ENCODE measurements around the gene RGS11. TPM values are rescaled to one million over a fixed set of nuclear protein-coding genes. Genes with fewer than 3 reads are reported as not detected.

RGS11 gene
- total and polyA plus RNA-seq, 9 of the 15 experiments (the other 6 are each of a cell fraction or from before 2014, with no cell fraction given): not detected

DNA sequence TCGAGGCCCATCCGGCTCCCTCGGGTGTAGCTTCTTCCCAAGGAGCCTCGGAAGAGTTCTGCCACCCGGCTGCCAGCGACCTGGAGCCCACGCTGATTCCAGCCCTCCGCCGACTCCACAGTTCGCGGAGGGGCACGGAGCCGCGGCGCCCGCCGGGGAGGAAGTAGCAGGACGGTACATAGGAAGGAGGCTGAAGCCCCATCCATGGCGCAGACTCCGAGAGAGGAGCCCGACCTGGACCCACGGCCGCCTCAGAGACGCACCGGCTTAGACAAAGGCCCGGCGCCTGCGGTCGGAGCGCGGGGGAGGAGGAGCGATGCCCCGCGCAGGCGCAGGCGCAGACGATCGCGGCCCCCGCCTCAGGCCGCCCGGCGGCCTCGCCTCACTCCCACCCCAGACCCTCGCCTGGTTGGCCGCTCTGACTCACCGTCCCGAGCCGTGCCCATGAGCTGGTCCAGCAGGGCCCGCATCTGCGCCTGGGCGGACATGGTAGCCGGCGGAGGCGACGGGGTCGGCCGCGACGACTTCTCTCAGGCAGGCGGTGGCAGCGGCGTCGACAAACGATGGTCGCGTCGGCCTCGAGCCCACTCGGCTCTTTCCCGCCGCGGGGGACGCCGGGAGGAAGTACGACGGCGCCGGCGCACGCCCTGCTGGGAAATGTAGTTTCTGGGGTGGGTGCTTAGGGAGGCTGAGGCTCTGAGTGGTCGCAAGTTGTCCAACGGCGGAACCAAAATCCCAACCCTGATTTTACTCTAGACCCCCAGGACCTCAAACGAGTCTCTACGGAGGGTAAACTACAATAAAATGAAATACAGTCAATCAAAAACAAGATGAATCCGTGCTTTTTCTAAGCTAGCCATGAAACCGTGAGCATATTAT lies 46.7 kb downstream of the RGS11 start, which contains the start of gene LUC7L (continued):
- TF ChIP-seq, protein P1, sequence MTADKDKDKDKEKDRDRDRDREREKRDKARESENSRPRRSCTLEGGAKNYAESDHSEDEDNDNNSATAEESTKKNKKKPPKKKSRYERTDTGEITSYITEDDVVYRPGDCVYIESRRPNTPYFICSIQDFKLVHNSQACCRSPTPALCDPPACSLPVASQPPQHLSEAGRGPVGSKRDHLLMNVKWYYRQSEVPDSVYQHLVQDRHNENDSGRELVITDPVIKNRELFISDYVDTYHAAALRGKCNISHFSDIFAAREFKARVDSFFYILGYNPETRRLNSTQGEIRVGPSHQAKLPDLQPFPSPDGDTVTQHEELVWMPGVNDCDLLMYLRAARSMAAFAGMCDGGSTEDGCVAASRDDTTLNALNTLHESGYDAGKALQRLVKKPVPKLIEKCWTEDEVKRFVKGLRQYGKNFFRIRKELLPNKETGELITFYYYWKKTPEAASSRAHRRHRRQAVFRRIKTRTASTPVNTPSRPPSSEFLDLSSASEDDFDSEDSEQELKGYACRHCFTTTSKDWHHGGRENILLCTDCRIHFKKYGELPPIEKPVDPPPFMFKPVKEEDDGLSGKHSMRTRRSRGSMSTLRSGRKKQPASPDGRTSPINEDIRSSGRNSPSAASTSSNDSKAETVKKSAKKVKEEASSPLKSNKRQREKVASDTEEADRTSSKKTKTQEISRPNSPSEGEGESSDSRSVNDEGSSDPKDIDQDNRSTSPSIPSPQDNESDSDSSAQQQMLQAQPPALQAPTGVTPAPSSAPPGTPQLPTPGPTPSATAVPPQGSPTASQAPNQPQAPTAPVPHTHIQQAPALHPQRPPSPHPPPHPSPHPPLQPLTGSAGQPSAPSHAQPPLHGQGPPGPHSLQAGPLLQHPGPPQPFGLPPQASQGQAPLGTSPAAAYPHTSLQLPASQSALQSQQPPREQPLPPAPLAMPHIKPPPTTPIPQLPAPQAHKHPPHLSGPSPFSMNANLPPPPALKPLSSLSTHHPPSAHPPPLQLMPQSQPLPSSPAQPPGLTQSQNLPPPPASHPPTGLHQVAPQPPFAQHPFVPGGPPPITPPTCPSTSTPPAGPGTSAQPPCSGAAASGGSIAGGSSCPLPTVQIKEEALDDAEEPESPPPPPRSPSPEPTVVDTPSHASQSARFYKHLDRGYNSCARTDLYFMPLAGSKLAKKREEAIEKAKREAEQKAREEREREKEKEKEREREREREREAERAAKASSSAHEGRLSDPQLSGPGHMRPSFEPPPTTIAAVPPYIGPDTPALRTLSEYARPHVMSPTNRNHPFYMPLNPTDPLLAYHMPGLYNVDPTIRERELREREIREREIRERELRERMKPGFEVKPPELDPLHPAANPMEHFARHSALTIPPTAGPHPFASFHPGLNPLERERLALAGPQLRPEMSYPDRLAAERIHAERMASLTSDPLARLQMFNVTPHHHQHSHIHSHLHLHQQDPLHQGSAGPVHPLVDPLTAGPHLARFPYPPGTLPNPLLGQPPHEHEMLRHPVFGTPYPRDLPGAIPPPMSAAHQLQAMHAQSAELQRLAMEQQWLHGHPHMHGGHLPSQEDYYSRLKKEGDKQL (CRISPR knock-in tag; IDR thresholded peaks at IDR 0.05; ENCODE audit: borderline replicate concordance): no peak
- TF ChIP-seq ZNF444 (CRISPR knock-in tag; IDR thresholded peaks at IDR 0.05) (no peak), ZNF584 (CRISPR knock-in tag; IDR thresholded peaks at IDR 0.05; ENCODE audit: low read depth) (no peak), ATF7 (IDR thresholded peaks at IDR 0.05) (peak; percentile 85), MYC (IDR thresholded peaks at IDR 0.05; ENCODE audit: low read depth, low read length) (no peak; the same call in none of the 2 replicates), MYC (CRISPR knock-in tag; IDR thresholded peaks at IDR 0.05; ENCODE audit: borderline replicate concordance, low read depth) (peak; percentile 29; the same call in 1 of the 2 replicates), SUPT5H (IDR thresholded peaks at IDR 0.05) (peak; percentile 99), ZNF766 (CRISPR knock-in tag; conservative IDR thresholded peaks at IDR 0.05) (peak; percentile 89), ZNF644 (tag; IDR thresholded peaks at IDR 0.05; ENCODE audit: low read depth) (peak; percentile 88; the same call in 1 of the 2 replicates), NONO (IDR thresholded peaks at IDR 0.05; ENCODE audit: low read depth in 2 of 2, low read length in 1 of 2) (peak; percentile 91 to 92; a peak in 3 of 4 replicates), ELF1 (tag; IDR thresholded peaks at IDR 0.05) (peak; percentile 78), SMARCB1 (IDR thresholded peaks at IDR 0.05; ENCODE audit: insufficient read length, low read depth) (no peak)
- TF ChIP-seq, protein P2, sequence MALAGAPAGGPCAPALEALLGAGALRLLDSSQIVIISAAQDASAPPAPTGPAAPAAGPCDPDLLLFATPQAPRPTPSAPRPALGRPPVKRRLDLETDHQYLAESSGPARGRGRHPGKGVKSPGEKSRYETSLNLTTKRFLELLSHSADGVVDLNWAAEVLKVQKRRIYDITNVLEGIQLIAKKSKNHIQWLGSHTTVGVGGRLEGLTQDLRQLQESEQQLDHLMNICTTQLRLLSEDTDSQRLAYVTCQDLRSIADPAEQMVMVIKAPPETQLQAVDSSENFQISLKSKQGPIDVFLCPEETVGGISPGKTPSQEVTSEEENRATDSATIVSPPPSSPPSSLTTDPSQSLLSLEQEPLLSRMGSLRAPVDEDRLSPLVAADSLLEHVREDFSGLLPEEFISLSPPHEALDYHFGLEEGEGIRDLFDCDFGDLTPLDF (CRISPR knock-in tag; IDR thresholded peaks at IDR 0.05): peak; percentile 93
- TF ChIP-seq, protein P3, sequence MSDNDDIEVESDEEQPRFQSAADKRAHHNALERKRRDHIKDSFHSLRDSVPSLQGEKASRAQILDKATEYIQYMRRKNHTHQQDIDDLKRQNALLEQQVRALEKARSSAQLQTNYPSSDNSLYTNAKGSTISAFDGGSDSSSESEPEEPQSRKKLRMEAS (CRISPR knock-in tag; IDR thresholded peaks at IDR 0.05): peak; percentile 90
- TF ChIP-seq, protein P4, sequence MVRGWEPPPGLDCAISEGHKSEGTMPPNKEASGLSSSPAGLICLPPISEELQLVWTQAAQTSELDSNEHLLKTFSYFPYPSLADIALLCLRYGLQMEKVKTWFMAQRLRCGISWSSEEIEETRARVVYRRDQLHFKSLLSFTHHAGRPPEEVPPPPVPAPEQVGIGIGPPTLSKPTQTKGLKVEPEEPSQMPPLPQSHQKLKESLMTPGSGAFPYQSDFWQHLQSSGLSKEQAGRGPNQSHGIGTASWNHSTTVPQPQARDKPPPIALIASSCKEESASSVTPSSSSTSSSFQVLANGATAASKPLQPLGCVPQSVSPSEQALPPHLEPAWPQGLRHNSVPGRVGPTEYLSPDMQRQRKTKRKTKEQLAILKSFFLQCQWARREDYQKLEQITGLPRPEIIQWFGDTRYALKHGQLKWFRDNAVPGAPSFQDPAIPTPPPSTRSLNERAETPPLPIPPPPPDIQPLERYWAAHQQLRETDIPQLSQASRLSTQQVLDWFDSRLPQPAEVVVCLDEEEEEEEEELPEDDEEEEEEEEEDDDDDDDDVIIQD (CRISPR knock-in tag; IDR thresholded peaks at IDR 0.05): peak; percentile 1; the same call in 1 of the 2 replicates
